ENCODE data around the gene DGKI. TPM values are rescaled to one million over a fixed set of nuclear protein-coding genes. Genes with fewer than 3 reads are reported as not detected.

Gene DGKI
- total RNA-seq, 1 experiment from 2014 or later, result 4.0 TPM

- DNase-seq (ENCODE audit: low read depth), result no peak
Measured at GRCh38 chr7:137789215-137789882, 57.4 kb downstream of the DGKI start.

- DNase-seq (ENCODE audit: low read depth), result no peak
Measured at GRCh38 chr7:137787301-137787976, 59.3 kb downstream of the DGKI start.

GRCh38 chr7:137778511-137778910 is 68.3 kb downstream of the DGKI start:
- no peak for DNase-seq (ENCODE audit: low read depth)

GRCh38 chr7:137774793-137775201 is 72.0 kb downstream of the DGKI start:
- DNase-seq (ENCODE audit: low read depth), result peak; percentile 29

- DNase-seq (ENCODE audit: low read depth), result peak; percentile 79
Measured at GRCh38 chr7:137772748-137773147, 74.0 kb downstream of the DGKI start.

GRCh38 chr7:137772316-137772715 is 74.5 kb downstream of the DGKI start:
- DNase-seq (ENCODE audit: low read depth), result peak; percentile 39

- peak; percentile 65 for DNase-seq (ENCODE audit: low read depth)
Measured at GRCh38 chr7:137771679-137772078, 75.1 kb downstream of the DGKI start.

- DNase-seq (ENCODE audit: low read depth), result no peak
Measured at GRCh38 chr7:137771273-137771672, 75.5 kb downstream of the DGKI start.

- DNase-seq (ENCODE audit: low read depth), result no peak
Measured at GRCh38 chr7:137768366-137768765, 78.4 kb downstream of the DGKI start.

- no peak for DNase-seq (ENCODE audit: low read depth)
Measured at GRCh38 chr7:137762334-137762733, 84.4 kb downstream of the DGKI start.

GRCh38 chr7:137760111-137760510 is 86.7 kb downstream of the DGKI start:
- no peak for DNase-seq (ENCODE audit: low read depth)

- DNase-seq (ENCODE audit: low read depth), result peak; percentile 66
Measured at GRCh38 chr7:137757146-137757925, 89.4 kb downstream of the DGKI start.

- peak; percentile 22 for DNase-seq (ENCODE audit: low read depth)
Measured at GRCh38 chr7:137755846-137756651, 90.7 kb downstream of the DGKI start.

GRCh38 chr7:137755427-137755826 is 91.3 kb downstream of the DGKI start:
- DNase-seq (ENCODE audit: low read depth), result no peak

GRCh38 chr7:137753948-137754851 is 92.6 kb downstream of the DGKI start:
- DNase-seq (ENCODE audit: low read depth), result no peak

- DNase-seq (ENCODE audit: low read depth), result no peak
Measured at GRCh38 chr7:137753575-137753947, 93.2 kb downstream of the DGKI start.

GRCh38 chr7:137753067-137753466 is 93.7 kb downstream of the DGKI start:
- no peak for DNase-seq (ENCODE audit: low read depth)

- DNase-seq (ENCODE audit: low read depth), result no peak
Measured at GRCh38 chr7:137751361-137752009, 95.3 kb downstream of the DGKI start.

- no peak for DNase-seq (ENCODE audit: low read depth)
Measured at GRCh38 chr7:137747359-137748031, 99.3 kb downstream of the DGKI start.

- DNase-seq (ENCODE audit: low read depth), result no peak
Measured at GRCh38 chr7:137743021-137743420, 103.8 kb downstream of the DGKI start.

All from RPMI7951 (cell line).